ENCODE measurements around the gene TTC17.

Gene TTC17

DNA sequence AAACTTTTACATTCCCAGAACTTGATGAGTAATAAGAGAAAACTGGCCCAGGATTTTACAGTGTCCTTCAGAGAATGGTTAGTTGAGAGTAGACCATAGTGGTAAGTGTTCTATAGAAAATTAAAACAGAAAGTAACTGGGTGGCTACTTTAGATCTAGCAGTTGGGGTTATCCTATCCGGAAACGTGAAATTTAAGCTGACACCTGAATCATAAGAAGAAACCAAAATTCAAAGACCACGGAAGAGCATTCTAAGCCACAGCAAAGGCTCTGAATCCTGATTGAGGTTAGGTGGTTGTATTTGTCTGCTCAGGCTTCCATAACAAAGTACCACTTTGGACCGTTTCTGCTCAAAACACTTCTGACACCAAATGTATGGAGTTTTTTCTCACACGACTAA, 34.0 kb downstream of the TTC17 start:
- TF ChIP-seq CTCF (IDR thresholded peaks at IDR 0.05) = no peak

DNA sequence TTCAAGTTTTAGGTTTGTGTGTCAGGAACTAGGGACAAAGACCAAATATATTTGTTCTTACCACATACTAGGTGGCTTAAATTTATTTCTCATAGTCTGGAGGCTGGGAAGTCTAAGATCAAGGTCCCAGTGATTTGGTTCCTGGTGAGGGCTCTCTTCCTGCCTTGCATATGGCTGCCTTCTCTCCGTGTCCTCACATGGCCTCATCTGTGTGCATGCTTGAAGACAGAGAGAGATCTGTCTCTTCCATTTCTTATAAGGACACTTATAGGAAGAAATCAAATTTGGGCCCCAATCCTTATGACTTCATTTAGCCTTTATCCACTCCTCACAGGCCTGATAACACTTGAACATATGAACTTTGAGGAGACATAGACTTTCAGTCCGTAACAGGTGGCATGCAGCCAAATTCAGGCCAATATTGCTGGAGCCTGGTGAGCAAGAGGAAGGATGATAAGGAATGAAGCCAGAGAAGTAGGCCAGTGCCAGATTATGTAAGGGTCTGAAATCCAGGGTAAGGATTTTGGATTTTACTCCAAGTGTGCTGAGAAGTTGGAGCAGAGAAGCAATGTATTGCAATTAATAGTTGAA, 35.1 kb downstream of the TTC17 start:
- no peak for TF ChIP-seq CTCF (IDR thresholded peaks at IDR 0.05)

DNA sequence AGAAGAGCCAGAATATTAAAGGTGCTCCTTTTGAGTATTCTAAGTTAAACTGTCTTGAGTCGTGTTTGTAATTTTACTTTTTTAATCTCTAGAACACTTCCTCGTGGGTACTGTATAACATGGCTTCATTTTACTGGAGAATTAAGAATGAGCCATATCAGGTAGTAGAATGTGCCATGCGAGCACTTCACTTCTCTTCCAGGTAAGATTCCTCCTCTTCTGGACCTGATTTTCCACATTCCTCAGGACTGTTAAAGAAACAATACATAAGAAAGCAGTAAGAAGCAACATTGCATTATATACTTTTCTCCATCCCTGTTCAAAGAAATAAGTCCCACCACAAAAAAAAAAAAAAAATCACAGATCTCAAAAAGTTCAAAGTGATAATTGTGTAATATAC, 37.9 kb downstream of the TTC17 start:
- no peak for TF ChIP-seq CTCF (IDR thresholded peaks at IDR 0.05)

- no peak for TF ChIP-seq CTCF (IDR thresholded peaks at IDR 0.05)
These were observed 38.5 kb downstream of the TTC17 start for GRCh38 chr11:43397251-43397650.

DNA sequence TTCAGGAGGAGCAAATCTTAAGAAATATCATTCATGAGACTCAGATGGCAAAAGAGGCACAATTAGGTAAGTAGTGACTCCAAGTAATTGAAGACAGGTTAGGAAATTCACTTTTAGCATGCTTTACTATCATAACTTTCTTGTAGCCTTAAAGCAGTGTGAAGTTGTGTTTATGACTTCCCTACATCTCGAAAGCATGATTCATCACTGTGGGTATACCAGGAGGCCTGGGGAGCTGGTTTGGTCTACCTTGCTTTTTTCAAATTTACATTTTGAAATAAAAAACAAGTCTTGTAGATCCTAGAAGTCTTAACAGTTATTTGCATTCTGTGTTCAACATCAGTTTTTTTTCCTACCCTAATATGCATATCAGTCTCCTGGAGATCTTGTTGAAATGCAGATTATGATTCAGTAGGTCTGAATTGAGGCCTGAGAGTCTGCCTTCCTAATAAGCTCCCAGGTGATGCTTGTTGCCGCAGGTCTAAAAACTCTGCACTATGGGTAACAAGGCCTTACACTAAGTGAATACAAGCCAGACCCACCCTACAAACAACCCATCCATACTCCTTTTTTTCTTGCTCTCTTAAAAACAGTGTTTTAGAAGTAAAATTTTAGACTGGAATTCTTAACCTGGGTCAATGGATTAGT, 41.4 kb downstream of the TTC17 start:
- TF ChIP-seq CTCF (IDR thresholded peaks at IDR 0.05) = no peak

DNA sequence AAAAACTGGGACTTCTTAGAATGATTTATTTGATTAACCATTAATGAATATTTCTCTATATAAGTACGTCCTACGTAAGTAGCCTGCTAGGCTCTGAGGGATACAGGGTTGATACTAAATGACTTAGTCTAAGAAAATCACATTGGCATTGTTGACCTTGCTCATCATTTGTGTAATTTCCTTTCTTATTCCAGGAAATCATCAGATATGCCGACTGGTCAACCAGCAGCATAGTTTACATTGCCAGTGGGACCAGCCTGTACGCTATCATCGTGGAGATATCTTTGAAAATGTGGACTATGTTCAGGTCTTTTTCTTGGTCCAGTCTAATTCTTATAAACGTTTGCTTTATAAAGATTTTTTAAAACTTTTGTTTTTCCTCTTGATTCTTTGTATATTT, 42.5 kb downstream of the TTC17 start:
- no peak for TF ChIP-seq CTCF (IDR thresholded peaks at IDR 0.05)

DNA sequence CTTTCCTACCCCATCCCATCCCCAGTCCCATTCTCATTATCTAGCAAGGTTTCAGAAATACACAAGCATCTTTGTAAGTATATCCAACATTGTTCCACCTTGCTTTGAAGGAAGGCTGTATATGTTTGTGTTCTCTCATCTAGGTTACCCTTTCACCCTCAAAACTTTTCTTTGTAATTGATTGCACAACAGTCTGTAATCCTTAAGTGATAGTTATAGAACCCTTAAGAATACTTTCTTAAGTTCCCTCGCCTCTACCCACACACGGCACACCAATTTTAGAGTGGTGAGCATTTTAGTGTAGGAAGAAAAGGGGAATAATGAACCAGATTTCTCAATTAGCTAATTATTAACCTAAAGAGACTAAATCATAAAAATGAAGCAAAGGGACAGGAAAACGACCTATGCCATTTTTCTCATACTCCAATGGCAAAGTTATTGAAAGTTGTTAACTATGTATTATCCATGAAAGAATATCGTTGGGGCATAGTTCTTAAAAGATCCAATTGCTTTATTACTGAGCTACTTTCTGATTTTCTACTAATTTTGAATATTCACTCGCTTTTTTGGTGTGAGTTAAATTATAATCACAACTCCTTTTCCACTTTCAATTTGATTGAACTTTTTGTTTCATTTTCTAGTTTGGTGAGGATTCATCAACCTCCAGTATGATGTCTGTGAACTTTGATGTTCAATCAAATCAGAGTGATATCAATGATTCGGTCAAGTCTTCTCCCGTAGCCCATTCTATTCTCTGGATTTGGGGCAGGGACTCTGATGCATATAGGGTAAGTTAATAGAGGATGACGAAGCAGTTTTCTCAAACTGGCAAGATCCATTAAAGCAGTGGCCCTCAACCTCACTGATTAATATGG, 44.9 kb downstream of the TTC17 start:
- TF ChIP-seq CTCF (IDR thresholded peaks at IDR 0.05) = no peak

All from LNCAP (cell line).